Peyer's patch (tissue), 4 donors: Measurements from ENCODE around the gene TCEANC. TPM values are rescaled to one million over a fixed set of nuclear protein-coding genes. Genes with fewer than 3 reads are reported as not detected.
"Not testable (repeated sequence)": the region's sequence is repeated elsewhere in the genome, so short reads cannot be mapped to it uniquely, and the experiment has no call there.

Experiments
- DNase-seq, 3 donors: peaks; one replicate each; pipeline ENCODE4 v3.0.0-alpha.2; 2017 to 2019
- H3K27ac ChIP-seq, 4 donors: fragments of 200-600 bp; sonication (generic); one replicate each; pipeline ENCODE4 v1.5.1; 2016 to 2019
- H3K27me3 ChIP-seq, 2 donors: fragments of 200-600 bp; sonication (generic); one replicate each; pipeline ENCODE4 v1.5.1; 2019
- H3K36me3 ChIP-seq, 3 donors: fragments of 200-600 bp; sonication (generic); one replicate each; pipeline ENCODE4 v1.5.1; 2016 to 2019
- H3K4me1 ChIP-seq, 4 donors: fragments of 200-600 bp; sonication (generic); one replicate each; pipeline ENCODE4 v1.5.1; 2016 to 2019
- H3K4me3 ChIP-seq, 4 donors: fragments of 200-600 bp; sonication (generic); 1 replicate in 3 of 4; 2 replicates in 1 of 4; pipeline ENCODE4 v1.5.1; 2016 to 2019; ENCODE audit warnings: mild to moderate bottlenecking in 1 of 4
- H3K9me3 ChIP-seq, 4 donors: fragments of 200-600 bp; sonication (generic); one replicate each; pipeline ENCODE4 v1.5.1; 2016 to 2019; ENCODE audit warnings: mild to moderate bottlenecking in 1 of 4
- CTCF ChIP-seq, 6 experiments: fragments of 450-650 bp in 4 of 6; fragments of 200-600 bp in 2 of 6; sonication (generic) in 1 of 6; IDR thresholded peaks; one replicate each; pipeline ENCODE4 v1.5.1; 2017 to 2019; ENCODE audit warnings: antibody characterized with exemption in 6 of 6, mild to moderate bottlenecking in 3 of 6, moderate library complexity in 1 of 6
- POLR2A ChIP-seq, 2 donors: fragments of 450-650 bp; IDR thresholded peaks; one replicate each; pipeline ENCODE4 v1.5.1; 2017; ENCODE audit warnings: antibody characterized with exemption in 2 of 2, mild to moderate bottlenecking in 2 of 2, moderate library complexity in 2 of 2
- total RNA-seq, 4 donors: library from RNA; depleted of rRNA; stranded (reverse); fragments of >200 nt; gene quantifications; one replicate each; pipeline ENCODE4 v1.1.0, GENCODE V29; 2016

The TCEANC gene
- total RNA-seq, 4 donors from 2014 or later = 2.8 to 9.1 (median 5.8) TPM

- no peaks in the 10 kb centered on the region for H3K27me3 ChIP-seq
- H3K27ac ChIP-seq = no peak overlapping the region
- H3K9me3 ChIP-seq = no peaks in the 10 kb centered on the region
- no peaks in the 10 kb centered on the region for H3K36me3 ChIP-seq
- H3K4me1 ChIP-seq = no peaks in the 10 kb centered on the region
- no peak overlapping the region for H3K4me3 ChIP-seq
- no peak for DNase-seq
- TF ChIP-seq POLR2A (IDR thresholded peaks at IDR 0.05) = no peak
- TF ChIP-seq CTCF (IDR thresholded peaks at IDR 0.05) = no peak
Measured at GRCh38 chrX:13645464-13646153, 7.3 kb upstream of the TCEANC start.

- H3K27me3 ChIP-seq = no peaks in the 10 kb centered on the region
Measured at GRCh38 chrX:13646154-13646549, 6.8 kb upstream of the TCEANC start.

GRCh38 chrX:13647709-13648212 is 5.2 kb upstream of the TCEANC start:
- H3K4me3 ChIP-seq = no peak overlapping the region
- no peaks in the 10 kb centered on the region for H3K36me3 ChIP-seq
- H3K4me1 ChIP-seq = no peaks in the 10 kb centered on the region
- H3K9me3 ChIP-seq = no peaks in the 10 kb centered on the region
- H3K27me3 ChIP-seq = no peaks in the 10 kb centered on the region
- DNase-seq = peak; percentile 45 to 88 (median 67)
- peak overlapping the region in 2 of 4 donors; percentile 31 to 58 for H3K27ac ChIP-seq
- TF ChIP-seq POLR2A (IDR thresholded peaks at IDR 0.05) (no peak), CTCF (IDR thresholded peaks at IDR 0.05) (no peak)

More at GRCh38 chrX:13646154-13646549, 6.8 kb upstream of the TCEANC start:
- H3K36me3 ChIP-seq = no peaks in the 10 kb centered on the region
- no peaks in the 10 kb centered on the region for H3K4me1 ChIP-seq
- peak; percentile 35 to 67 (median 52) for DNase-seq
- no peak overlapping the region for H3K27ac ChIP-seq
- H3K9me3 ChIP-seq = no peaks in the 10 kb centered on the region
- H3K4me3 ChIP-seq = no peak overlapping the region
- no peak for TF ChIP-seq POLR2A (IDR thresholded peaks at IDR 0.05)
- peak in 4 of 6 experiments; percentile 30 to 59 (median 50) for TF ChIP-seq CTCF (IDR thresholded peaks at IDR 0.05)

GRCh38 chrX:13648336-13648735 is 4.6 kb upstream of the TCEANC start:
- H3K4me3 ChIP-seq, H3K27ac ChIP-seq, H3K4me1 ChIP-seq, DNase-seq, H3K9me3 ChIP-seq, H3K36me3 ChIP-seq, H3K27me3 ChIP-seq: not testable (repeated sequence)

- TF ChIP-seq CTCF (IDR thresholded peaks at IDR 0.05) = no peak
- TF ChIP-seq POLR2A (IDR thresholded peaks at IDR 0.05) = no peak
- Histone ChIP-seq H3K27ac (no peak overlapping the region), H3K4me3 (no peak overlapping the region), H3K36me3 (no peaks in the 10 kb centered on the region), H3K9me3 (no peaks in the 10 kb centered on the region), H3K27me3 (no peaks in the 10 kb centered on the region), H3K4me1 (peaks cover 0 to 4% (median 0%) of the 10 kb centered on the region in 4 donors)
- no peak for DNase-seq
Measured at GRCh38 chrX:13649838-13650237, 3.1 kb upstream of the TCEANC start.

- H3K9me3 ChIP-seq = no peaks in the 10 kb centered on the region
- DNase-seq = no peak
- H3K4me1 ChIP-seq = peaks cover 0 to 4% (median 0%) of the 10 kb centered on the region in 4 donors
- TF ChIP-seq CTCF (IDR thresholded peaks at IDR 0.05) = no peak
- TF ChIP-seq POLR2A (IDR thresholded peaks at IDR 0.05) = no peak
- no peak overlapping the region for H3K27ac ChIP-seq
- no peaks in the 10 kb centered on the region for H3K36me3 ChIP-seq
- no peaks in the 10 kb centered on the region for H3K27me3 ChIP-seq
- H3K4me3 ChIP-seq = no peak overlapping the region
Measured at GRCh38 chrX:13650318-13650717, 2.6 kb upstream of the TCEANC start.
